Lower leg skin (tissue), 4 donors: ENCODE measurements around the gene TESK2. TPM values are rescaled to one million over a fixed set of nuclear protein-coding genes. Genes with fewer than 3 reads are reported as not detected.

Experiments
- DNase-seq, 2 donors: peaks; one replicate each; pipeline ENCODE4 v3.0.0-alpha.2; 2019; ENCODE audit warnings: low spot score in 2 of 2
- H3K4me3 ChIP-seq: fragments of 200-600 bp; sonication (generic); 2 replicates; pipeline ENCODE4 v1.5.1; 2017; ENCODE audit warnings: mild to moderate bottlenecking, low read depth; ENCODE audit not compliant: poor library complexity, severe bottlenecking
- POLR2A ChIP-seq, 2 donors: fragments of 450-650 bp; IDR thresholded peaks; one replicate each; pipeline ENCODE4 v1.6.1; 2016 to 2017; ENCODE audit warnings: antibody characterized with exemption in 2 of 2, mild to moderate bottlenecking in 1 of 2, moderate library complexity in 1 of 2
- WGBS, 2 donors: methylation state at CpG; one replicate each; pipeline ENCODE4 v1.1.5; 2018; 5-methylcytosine and 5-hydroxymethylcytosine counted together
- intact Hi-C: fragments of 100-400 bp; cut with DNase I; formaldehyde crosslinking; loops from one replicate; pipeline ENCODE4 v1.15.0; 2023; ENCODE audit warnings: low total_unique reads
- total RNA-seq, 4 donors: library from RNA; depleted of rRNA; stranded (reverse); fragments of >200 nt; gene quantifications; one replicate each; pipeline ENCODE4 v1.1.0, GENCODE V29; 2016
- TF ChIP-seq, protein P1 (sequence below), 3 donors: fragments of 450-650 bp; IDR thresholded peaks; one replicate each; pipeline ENCODE4 v1.5.1; 2016; ENCODE audit warnings: antibody characterized with exemption in 3 of 3, mild to moderate bottlenecking in 3 of 3, moderate library complexity in 2 of 3

The TESK2 gene
- total RNA-seq, 4 donors from 2014 or later, result 16.9 to 23.8 (median 20.0) TPM

DNA sequence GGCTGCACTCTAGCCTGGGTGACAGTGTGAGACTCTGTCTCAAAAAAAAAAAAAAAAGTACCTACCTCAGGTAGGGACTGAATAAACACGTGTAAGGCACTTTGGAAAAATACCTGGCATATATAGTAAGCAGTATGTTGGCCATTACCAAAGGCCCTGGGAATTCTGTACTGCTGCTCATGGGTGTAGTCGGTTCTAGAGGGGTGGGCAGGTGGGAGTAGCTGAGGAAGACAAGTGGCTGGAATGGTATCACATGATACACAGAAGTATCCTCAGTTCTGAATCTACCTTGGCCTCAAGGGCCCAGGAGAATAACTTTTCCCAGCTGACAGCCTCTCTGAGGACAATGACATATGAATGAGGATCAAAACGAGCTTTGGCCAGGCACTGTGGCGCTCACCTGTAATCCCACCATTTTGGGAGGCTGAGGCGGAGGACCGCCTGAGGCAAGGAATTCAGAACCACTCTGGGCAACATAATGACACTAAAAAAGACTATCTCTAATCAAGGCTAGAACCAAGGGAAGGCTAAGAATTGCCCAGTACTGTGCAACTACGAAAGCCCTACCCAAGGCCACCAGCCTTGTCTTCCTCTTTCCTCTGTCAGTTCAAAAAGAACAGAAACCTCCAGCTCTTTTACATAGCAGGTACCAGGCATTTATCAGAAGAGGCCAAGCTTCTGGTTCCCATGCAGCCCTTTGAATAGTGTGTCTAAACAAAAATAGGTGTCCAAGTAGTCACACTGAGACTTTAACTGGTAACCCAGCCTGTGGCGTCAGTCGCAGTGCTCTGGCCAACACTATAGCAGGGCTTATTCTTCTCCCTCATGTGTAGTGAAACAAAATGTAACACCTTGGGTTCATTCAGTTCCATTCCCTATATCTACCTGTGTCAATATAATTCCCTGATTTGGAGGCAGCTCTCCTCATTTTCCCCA is 19.3 kb upstream of the TESK2 start:
- no peak for TF ChIP-seq POLR2A (IDR thresholded peaks at IDR 0.05)
- TF ChIP-seq, protein P1, sequence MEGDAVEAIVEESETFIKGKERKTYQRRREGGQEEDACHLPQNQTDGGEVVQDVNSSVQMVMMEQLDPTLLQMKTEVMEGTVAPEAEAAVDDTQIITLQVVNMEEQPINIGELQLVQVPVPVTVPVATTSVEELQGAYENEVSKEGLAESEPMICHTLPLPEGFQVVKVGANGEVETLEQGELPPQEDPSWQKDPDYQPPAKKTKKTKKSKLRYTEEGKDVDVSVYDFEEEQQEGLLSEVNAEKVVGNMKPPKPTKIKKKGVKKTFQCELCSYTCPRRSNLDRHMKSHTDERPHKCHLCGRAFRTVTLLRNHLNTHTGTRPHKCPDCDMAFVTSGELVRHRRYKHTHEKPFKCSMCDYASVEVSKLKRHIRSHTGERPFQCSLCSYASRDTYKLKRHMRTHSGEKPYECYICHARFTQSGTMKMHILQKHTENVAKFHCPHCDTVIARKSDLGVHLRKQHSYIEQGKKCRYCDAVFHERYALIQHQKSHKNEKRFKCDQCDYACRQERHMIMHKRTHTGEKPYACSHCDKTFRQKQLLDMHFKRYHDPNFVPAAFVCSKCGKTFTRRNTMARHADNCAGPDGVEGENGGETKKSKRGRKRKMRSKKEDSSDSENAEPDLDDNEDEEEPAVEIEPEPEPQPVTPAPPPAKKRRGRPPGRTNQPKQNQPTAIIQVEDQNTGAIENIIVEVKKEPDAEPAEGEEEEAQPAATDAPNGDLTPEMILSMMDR (IDR thresholded peaks at IDR 0.05), result no peak
- no peak overlapping the region for H3K4me3 ChIP-seq
- DNase-seq, result no peak
- intact Hi-C loops, result loop anchor here (10.0 kb wide), 1 partner anchor 54 kb away; no protein-coding TSS in a partner anchor
- WGBS, 2 donors, result 60 to 64% methylated on average over 9 of the region's 9 CpGs

DNA sequence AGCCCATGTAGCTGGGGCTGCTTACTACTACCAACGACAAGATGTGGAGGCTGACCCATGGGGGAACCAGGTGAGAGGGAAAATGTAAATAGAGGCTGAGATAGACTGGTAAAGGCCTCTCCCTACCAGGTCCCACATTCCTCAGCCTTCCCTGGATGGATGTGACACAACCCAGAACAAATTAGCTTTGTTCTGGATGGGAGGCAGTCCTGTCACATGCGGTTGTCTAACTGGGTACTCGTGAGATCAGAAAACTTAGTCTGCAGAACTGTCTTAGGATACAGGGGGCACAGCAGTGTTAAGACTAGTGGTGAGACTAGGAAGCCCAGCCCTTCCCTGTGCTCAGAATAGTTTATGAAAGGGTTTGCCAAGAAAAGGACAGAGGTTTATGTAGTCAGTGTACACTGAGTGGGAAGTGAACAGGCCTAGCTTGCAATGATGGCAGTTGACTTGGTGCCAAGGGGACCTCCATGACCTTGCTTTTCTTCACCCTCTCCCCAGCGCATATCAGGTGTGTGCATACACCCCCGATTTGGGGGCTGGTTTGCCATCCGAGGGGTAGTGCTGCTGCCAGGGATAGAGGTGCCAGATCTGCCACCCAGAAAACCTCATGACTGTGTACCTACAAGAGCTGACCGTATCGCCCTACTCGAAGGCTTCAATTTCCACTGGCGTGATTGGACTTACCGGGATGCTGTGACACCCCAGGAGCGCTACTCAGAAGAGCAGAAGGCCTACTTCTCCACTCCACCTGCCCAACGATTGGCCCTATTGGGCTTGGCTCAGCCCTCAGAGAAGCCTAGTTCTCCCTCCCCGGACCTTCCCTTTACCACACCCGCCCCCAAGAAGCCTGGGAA is 17.6 kb upstream of the TESK2 start:
- intact Hi-C loops, result no loop called here

DNA sequence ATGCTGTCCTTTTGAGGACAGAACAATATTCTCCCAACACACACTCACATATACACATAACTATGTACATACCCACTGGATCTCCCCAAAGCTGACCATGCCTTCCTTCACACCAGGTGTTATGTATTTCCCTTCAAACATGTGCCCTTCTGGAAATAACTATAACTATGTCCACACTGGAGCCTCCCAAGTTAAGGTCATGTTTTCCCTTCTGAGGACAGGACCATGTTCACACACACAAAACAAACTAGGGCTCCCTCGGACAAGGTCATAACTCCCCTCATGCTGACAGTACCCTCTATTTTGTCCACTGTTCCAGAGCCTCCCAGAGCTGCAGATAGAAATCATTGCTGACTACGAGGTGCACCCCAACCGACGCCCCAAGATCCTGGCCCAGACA is 16.9 kb upstream of the TESK2 start:
- no peak for TF ChIP-seq POLR2A (IDR thresholded peaks at IDR 0.05)
- TF ChIP-seq, protein P1 (IDR thresholded peaks at IDR 0.05), result no peak
- intact Hi-C loops, result no loop called here
- DNase-seq, result no peak
- H3K4me3 ChIP-seq, result no peak overlapping the region
- 74 to 76% methylated on average over 4 of the region's 4 CpGs for WGBS, 2 donors

More for the DNA sequence above, 17.6 kb upstream of the TESK2 start:
- no peak for TF ChIP-seq POLR2A (IDR thresholded peaks at IDR 0.05)
- TF ChIP-seq, protein P1 (IDR thresholded peaks at IDR 0.05), result no peak
- WGBS, 2 donors, result 73 to 77% methylated on average over 15 of the region's 15 CpGs
- no peak for DNase-seq
- H3K4me3 ChIP-seq, result no peak overlapping the region

DNA sequence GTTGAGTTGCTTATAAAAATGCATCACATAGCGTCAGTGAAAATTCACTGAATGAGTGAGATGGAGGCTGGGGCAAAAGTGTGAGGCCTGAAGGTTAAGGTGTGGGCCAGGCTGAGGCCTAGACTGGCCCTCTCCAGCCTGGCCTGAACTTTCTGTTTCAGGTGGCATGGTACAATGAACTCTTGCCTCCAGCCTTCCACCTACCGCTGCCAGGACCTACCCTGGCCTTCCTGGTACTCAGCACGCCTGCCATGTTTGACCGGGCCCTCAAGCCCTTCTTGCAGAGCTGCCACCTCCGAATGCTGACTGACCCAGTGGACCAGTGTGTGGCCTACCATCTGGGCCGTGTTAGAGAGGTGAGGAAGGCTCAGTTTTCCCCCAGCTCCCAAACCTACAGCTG is 16.2 kb upstream of the TESK2 start:
- no peak for TF ChIP-seq POLR2A (IDR thresholded peaks at IDR 0.05)
- TF ChIP-seq, protein P1 (IDR thresholded peaks at IDR 0.05), result no peak
- 87 to 92% methylated on average over 6 of the region's 6 CpGs for WGBS, 2 donors
- no peak for DNase-seq
- intact Hi-C loops, result no loop called here
- no peak overlapping the region for H3K4me3 ChIP-seq

DNA sequence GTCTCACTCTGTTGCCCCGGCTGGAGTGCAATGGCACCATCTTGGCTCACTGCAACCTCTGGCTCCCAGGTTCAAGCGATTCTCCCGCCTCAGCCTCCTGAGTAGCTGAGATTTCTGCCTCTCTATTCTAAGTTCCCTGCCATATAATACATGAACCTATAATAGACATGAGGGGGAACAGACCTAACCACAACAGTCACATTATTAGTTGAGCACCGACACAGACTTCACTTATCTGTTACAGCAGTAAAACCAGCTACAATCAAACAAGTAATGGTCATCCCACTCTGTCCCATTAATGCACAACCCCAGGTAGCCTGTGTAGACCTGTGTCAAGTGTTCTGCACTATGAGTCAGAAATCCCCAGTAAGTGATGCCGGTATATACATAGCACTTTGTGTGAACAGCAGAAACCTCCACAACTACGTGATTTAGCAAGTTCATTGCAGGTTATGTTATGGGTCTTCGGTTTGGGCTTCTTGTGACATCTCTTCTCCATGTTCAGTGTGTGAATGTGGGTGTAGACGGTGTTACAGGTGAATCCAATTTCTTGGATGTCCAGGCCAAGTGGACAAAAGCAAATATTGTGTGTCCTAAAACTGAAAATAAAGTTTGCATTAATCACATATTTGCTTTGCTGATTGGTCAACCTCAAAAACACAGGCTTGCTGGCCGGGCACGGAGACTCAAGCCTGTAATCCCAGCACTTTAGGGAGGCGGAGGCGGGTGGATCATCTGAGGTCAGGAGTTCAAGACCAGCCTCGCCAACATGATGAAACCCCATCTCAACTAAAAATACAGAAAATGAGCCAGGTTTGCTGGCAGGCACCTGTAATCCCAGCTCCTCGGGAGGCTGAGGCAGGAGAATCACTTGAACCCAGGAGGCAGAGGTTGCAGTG is 12.7 kb upstream of the TESK2 start:
- 92 to 93% methylated on average over 14 of the region's 14 CpGs for WGBS, 2 donors
- H3K4me3 ChIP-seq, result no peak overlapping the region
- intact Hi-C loops, result no loop called here
- TF ChIP-seq, protein P1 (IDR thresholded peaks at IDR 0.05), result no peak
- no peak for DNase-seq
